Pulmonary artery endothelial cell (primary cell): ENCODE measurements around the gene HDAC10. TPM values are rescaled to one million over a fixed set of nuclear protein-coding genes. Genes with fewer than 3 reads are reported as not detected.
A peak's percentile ranks its signal among the peaks of the same experiment; 100 is the strongest.

Experiments
- DNase-seq: peaks from one replicate; pipeline ENCODE4 v3.0.0-alpha.2; 2011; ENCODE audit warnings: low read depth, low spot score
- total RNA-seq: library from RNA; depleted of rRNA; stranded (reverse); fragments of >200 nt; gene quantifications from 2 replicates; pipeline ENCODE4 v1.2.3, GENCODE V29; 2014

HDAC10 gene
- total RNA-seq, 1 donor from 2014 or later, result 14.4 TPM

DNA sequence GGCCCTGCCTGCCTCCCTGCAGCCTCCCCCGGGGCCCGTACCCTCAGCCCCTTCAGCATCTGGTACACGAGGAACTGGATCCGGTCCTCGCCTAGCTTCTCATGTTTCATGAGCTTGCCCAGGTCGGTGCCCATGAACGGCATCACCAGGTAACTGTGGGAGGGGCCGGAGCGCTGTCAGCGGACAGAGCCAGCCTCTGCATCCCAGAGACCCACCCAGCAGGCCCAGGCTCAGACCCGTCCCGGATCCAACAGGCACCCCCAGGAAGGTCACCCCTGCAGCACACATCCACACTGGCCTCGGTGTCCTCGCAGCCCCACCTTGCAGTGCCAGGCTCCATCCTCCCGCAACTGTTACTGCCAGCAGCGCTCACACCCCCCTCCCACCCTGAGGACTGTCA, 6.0 kb upstream of the HDAC10 start:
- DNase-seq, result no peak

DNA sequence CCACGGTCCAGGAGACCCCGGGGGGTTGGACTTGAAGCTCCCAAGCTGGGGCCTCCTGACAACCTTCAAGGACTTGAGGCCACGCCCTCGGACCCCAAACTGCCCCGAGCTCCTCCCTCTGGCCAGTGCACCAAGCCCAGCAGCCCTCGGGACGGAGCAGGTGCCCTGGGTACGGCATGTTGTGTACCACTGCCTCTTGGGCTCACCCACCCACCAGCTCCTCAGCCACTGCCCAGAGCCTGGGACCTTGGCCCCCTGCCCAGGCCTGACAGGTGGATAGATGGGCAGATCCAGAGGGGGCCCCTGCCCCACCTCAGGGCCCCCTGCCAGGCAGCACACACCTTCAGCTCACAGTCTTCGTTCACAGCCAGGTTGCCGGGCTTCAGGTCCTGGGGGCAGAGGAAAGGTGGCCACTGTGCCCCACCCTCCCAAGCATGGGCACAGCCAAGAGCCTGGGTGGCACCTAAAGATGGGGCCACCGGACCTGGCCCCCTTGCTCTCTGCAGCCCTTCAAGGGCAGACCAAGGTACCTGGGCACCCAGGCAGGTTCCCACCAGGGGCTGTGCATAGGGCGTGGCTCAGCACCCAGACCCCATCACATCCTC, 5.3 kb upstream of the HDAC10 start:
- no peak for DNase-seq

DNA sequence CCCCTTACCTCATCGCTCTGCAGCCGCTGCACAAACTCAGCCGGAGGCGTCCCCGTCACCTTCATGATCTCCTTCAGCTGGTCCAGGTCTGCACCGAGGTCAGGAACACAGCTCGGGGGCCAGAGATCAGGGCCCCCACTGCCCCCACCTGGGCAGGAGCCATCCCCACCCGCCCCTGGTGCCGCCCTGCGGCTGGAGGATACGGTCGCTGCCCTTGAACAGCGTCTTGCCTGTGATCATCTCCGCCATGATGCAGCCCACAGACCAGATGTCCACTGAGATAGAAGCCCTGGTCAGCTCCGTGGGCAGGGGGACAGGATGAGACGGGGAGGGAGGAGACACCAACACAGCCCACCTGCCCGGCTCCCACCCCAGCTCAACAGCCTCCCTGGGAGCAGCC, 4.5 kb upstream of the HDAC10 start:
- no peak for DNase-seq

DNA sequence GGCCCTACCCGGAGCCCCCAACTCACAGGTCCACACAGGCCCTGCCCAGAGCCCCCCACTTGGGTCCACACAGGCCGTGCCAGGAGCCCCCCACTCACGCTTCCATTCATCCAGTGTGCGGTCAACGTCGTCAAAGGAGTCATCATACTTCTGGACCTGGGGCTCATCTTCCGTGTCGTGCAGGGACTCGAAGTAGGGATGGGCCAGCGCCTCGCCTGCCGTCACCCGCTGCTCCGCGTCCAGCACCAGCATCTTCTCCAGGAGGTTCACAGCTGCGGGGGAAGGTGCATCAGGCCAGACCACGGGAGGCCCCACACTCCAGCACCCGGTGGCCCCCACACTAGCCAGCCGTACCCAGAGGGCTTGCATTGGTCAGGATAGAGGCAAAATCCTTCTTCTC, 4.0 kb upstream of the HDAC10 start:
- no peak for DNase-seq

DNA sequence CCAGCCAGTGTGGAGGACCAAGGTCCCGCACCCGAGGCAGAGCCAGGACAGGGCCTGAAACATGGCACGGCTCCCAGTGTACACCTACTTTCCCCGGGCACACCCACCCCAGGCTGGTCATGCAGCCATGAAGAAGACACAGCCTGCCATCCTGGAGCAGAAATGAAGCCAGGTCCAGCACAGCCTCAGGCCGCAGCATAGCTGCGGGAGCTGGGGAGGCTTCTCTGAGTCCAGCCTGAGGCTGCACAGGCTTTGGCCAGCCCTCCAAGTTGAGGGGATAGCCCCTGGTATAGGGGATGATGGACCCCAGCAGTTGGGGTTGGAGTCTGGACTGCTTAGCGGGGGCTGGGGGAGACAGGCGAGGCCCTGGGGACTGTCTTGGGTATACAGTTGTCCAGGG, 2.9 kb upstream of the HDAC10 start:
- DNase-seq, result no peak

DNA sequence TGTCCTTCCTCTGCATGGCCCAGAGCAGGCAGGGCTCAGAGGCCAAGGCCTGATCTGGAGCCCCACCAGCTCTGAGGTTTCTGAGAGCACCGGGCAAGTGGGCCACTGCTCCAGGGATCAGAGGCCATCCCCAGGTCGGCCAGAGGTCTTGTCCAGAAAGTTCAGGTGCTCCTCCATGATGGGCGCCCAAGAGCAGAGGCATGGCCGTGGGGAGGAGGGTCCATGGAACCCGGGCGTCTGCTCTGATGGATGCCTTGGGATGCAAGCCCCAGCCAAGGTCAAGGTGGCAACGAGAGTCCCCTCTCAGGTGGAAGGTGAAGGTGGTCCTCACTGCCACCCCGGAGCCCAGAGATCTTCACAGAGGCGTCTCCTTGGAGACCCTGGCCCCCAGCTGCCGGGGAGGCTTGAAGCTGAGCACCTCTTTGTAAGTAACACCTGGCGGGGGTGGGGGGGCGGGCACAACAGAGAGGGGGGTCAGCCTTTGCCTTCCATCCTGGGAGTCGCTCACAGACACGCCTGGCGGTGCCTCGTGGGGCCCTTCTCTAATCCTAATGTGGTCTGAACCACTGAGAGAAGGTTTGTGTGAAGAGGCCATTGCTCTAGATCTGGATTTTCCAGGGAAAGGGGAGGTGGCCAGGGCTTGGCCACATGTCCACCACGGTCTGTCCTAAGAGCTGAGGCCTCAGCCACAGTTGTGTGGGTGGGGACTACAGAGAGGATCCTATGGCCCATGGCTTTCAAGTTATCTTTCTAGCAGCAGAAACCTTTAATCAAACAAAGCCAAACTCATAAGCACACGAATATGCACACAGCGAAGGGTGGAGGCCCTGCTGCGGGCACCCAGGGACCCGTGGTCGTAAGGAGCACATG, 2.2 kb upstream of the HDAC10 start:
- DNase-seq, result no peak

DNA sequence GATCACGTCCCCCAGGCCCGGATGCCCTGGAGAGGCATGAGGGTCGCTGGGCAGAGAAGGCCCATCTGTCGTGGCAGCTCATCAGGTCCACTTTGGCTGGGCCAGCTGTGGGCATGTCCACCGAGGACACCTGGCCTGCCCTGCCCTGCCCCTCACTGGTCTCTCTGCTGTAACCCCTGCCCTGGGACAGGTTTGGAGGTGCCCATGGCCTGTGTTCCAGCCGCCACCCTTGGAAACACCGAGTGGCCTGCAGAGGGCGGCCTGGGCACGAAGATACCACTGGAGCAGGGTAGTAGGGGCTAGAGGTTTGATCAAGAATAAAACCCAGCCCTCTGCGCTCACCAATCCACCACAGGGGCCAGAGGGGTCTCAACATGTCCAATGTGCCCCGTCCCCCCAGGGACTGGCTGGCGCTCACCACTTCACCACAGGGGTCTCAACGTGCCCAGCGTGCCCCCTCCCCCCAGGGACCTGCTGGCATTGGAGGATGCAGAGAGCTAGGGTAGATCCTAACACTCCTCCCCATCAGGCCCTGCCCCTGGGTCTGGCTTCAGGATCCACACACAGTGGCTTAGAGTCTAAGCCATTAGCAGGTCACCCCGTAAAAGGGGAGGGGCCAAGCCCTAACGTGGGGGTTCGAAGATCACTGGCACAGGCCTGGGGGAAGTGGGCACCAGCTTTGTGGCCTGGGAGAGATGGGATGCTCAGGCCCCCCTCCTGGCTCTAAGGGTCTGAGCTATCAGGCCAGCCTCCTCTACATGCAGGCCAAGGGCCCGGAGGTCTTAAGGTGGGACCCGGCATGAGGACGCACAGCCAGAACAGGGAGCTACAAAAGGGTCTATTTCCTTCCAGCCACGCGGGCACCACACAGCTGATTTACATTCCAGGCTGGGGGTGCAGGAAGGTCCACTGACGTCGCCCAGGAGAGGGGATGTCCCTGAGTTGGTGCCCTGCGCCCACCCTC, 1.3 kb upstream of the HDAC10 start:
- no peak for DNase-seq

DNA sequence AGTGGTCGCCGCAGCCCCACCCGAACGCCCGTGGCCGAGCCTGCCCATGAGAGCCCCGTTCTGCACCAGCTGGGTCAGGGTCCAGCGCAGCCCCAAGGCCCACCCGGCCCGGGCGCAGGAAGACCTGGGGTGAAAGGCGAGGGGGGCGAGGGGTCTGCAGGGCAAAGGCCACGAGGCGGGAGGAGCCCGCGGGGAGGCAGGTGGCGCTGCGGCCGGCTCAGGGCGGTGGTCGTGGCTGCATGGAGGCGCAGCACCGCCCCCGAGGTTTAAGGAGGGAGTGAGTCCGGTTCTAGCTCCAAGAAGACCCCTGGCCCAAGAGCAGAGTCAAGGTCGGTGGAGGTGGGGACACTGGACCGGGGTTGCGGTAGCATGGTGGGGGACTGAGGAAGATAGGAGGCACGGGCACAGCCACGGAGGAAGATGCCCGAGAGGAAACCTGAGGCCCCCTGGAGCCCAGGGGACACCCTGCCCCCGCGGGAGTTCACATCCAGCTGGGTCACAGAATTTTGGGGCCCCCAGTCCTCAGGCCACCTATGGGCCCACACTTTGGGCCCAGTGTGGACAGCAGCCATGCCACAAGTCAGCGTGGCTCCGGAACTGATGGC, 514 bp upstream of the HDAC10 start:
- no peak for DNase-seq

DNA sequence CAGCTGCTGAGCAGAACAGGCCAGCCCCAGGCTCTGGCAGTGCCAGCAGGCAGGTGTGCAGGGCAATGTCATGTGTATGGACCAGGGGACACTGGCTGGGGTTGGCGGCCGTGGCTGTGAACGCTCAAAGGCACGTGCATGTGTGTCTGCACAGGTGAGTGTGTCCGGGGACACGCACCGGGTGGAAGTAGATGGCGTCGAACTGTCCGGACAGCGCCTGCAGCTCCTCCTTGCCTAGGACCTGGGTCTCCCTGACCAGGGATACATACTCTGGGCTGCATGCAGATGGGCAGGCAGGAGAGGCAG, 863 bp downstream of the HDAC10 start:
- DNase-seq, result no peak

DNA sequence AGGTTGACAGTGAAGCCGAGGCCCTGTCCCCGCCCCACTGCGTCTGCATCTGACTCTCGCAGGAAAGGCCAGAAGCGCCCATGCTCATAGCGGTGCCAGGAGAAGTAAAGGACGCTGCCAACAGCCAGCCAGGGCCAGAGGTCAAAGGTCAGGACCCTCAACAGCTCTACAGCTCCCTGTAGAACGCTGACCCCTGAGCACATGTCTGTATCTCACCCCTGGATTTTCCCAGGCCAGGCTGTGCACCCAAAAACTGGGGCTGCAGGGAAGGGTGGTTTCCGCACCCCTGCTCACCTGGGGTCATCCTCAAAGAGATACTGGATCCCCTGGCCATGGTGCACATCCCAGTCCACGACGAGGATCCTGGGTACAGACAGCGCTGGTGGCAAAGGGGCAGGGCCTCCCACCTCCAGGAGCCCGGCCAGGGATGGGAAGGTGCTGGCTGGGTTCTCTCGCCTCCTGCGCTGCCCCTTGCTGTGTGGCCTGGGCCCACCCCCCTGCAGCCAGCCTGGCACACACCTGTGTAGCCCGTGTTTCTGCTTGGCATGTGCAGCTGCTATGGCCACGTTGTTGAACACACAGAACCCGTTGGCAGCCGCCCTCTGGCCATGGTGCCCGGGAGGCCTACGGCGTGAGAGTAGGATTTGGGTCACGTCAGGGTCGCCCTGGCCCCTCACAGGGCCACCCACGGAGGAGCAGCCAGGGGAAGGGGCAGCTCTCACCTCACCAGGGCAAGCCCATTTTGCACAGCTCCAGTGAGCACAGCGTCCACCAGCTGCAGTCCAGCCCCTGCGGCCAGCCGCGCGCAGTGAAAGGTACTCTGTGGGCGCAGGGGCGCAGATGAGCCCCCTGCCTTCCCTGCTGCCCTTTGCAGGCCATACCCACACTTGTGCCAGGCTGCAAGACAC, 1.5 kb downstream of the HDAC10 start:
- no peak for DNase-seq

DNA sequence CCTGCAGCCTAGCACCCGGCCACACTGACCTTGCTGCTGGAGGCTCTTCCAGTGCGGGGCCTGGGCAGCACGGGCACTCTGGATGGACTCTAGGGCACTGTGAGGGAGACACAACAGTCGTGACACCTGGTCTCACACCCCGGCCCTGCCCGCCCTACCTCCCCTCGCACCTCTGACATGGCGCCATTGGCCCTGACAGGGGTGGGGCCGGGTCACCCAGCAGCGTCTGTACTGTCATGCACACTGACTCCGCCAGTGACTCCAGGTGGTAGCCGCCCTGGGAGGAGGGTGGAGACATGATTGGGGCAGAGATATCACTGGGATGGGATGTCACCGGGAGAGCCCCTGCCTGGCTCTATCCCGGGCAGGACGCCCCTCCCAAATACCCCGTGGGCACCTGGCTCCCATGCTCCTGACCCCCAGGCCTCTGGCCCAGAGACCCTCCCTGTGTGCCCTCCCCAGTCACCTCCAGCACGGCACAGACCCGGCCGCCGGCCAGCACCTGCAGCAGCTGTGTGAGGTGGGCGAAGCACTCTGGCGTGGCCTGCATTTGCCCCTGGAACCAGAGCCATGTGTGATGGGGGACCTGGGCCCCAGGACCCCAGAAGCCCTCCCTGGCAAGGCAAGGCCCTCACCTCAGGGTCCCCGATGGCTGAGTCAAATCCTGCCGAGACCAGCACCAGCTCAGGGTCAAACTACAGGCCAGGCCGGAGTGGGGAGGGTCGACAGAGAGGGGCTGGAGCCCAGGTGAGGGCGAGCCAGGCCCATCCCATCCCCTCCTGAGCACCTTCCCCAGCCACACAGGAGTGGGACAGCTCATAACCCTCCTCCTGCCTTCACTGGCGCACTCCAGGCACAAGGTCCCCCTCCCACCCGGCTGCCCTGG, 2.6 kb downstream of the HDAC10 start:
- no peak for DNase-seq

DNA sequence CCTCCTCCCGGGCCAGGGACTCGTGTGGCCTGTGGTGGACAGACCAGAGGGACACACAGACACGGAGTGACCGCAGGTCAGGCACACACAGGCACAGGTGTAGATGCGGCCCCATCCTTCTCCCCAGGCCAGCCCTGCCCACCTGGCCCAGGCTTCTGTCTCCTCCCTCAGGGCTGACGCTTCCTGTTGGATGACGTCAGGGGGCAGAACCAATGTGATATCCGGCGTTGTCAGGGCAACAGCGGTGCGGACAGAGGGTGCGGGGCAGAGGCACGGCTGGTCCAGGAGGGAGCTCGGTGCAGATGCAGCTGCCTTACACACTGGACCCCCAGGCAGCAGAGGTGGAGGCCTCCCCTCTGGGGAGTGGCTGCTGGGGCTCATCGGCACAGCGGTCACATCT, 3.3 kb downstream of the HDAC10 start:
- no peak for DNase-seq

DNA sequence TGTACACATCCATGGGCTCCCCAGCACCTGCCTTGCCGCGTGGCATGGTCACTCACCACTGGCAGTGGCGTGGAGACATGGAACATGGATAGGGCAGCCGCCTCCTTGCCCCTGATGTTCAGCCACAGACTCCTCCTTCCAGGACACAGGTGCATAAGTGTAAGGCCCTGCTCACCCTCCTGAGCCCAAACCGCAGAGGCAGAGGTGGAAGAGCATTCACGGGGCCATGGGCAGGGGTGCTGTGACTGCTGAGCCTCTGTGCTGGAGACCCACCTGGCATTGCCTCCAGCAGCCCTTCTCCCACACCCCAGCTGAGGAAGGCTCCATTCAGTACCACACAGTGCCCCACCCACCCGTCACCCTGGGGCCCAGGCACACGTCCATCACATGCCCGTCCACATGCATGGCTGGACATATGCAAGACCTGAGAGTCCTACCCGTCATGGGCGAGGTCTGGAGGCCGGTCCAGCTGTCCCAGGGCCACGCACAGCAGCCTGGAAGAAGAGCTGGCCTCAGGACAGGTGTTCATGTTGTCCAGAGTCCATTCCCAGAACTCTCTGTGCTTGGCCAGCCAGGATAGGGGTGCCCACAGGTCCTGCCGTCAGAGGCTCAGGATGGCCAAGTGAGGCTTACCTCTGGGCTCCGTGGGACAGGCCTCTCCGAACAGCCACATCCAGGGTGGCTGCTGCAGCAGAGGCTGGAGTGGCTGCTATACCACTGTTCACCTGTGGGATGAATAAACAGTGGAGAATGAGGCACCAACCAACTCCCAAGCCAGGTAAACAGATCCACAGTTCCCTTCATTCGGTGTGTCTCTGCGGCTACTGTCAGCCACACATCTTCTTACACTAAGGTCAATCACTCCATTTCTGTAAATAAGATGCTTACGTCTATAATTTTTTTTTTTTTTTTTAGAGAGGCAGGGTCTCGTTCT, 4.6 kb downstream of the HDAC10 start:
- no peak for DNase-seq

DNA sequence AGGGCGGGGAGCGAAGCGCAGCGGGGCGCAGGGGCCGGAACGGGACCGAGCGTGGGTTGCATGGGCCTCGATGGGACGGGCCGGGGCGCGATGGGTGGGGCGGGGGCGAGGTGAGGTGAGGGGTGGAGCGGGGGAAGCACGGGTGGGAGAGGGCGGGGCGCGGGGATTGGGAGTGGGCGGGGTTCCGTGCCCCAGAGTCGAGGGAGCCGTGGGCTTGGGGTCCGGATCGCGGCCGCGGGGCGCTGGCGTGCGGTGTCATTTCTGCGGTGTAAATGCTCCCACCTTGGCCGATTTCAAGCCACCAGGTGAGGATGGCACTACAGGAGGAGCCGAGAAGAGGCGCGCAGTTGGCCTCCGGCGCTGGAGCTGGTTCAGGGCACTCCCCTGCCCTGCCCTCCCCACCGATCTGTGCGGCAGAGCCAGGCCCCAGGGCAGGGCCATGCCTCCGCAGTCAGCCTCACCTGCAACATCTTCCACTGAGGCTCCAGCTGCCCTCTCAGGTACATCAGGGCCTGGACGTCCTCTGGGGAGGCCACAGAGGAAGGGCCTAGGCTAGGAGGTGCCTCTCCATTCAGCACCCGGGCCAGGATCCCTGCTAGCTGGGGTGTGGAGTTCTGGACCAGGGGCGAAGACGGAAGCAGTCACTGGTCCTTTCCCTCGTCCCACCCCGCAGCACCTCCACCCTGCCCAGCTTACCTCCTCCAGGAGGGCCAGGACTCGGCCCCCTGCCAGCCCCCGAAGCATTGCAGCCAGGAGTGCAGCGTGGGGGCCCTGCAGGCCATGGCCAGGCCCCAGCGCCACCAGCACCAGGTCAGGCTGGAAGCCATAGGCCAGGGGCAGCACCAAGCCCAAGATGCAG, 5.6 kb downstream of the HDAC10 start:
- DNase-seq, result no peak

DNA sequence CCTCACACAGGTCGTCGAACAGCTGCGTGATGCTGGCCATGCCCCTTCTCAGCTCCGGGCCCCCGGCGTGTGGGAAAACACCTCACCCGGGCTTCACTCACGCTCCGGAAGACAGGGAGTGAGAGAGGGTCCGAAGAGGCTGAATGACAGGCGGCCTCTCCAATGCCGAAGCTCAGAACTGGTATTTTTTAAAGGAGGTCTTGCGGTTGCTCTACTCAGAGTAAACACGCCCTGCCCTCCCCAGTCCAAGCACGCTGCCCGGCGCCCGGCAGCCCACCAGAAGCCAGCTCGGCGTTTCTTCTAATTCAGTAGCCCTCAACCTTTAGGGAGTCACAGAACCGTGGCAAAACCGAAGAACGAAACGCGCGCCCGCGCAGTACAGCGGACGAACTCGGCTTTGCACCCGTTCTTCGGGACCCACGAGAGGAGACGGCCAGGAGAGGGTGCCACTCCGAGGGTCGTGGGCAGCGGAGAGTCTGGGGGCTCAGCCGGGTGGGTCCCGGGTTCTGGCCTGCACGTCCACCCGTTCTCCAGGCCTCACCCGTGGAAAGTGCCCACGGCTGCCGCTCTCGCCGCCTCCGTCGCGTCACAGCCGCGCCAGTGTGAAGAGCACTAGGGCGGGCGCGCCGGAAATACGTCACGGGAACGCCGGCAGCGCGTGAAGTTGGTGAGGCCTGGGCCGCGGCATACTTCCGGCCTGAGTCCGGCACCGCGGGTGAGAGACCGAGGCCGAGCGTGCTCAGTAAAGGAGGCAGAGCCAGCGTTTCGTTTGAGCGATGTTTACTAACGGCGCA, 6.4 kb downstream of the HDAC10 start, which contains the start of gene TUBGCP6:
Gene TUBGCP6, minus strand, starts transcription at position 604 of the 794 bp plus-strand sequence. Its CDS starts 564 bp downstream, at position 40.
- peak; percentile 75 for DNase-seq

DNA sequence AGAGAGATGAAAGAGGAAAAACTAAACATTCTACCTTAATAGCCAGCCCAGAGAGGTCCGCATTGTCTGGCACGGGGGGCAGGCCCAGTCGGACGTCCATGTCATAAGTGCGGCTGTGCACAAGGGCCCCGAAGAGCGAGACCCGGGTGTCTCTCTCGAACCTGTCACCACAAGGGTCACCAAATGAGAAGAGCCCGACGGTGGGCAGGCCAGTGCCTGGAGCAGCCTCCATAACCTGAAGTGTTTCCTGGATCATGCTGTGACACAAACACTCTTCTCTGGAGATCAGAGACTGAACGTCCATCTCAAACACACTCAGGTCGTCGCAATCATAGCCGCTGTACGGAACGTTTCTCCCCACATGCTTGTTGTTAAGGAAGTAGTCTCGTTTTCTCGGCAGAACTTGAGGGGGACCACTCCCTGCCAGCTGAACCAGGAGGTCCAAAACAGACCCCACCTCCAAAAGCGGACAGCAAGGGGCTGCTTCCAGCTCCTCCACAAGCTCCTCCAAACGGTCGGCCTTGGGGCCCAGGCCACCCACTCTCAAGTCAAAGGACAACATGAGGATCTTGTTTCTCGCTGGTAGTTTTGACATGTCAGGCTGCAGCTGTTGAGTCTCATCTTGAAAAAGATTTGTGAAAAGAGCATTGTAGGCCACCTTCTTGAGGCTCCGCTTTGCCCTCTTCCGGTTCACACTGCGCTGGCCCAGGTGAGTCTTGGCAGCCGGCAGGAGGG, 7.2 kb downstream of the HDAC10 start:
- DNase-seq, result no peak
